GM12801 (cell line): Measurements from ENCODE around the gene SLC25A47.

Experiments used
- TF ChIP-seq, protein P1 (sequence below): IDR thresholded peaks from one replicate; pipeline ENCODE4 v1.5.1; 2011; ENCODE audit warnings: control low read depth; ENCODE audit not compliant: insufficient read length; ENCODE audit errors: extremely low read depth

The SLC25A47 gene

DNA sequence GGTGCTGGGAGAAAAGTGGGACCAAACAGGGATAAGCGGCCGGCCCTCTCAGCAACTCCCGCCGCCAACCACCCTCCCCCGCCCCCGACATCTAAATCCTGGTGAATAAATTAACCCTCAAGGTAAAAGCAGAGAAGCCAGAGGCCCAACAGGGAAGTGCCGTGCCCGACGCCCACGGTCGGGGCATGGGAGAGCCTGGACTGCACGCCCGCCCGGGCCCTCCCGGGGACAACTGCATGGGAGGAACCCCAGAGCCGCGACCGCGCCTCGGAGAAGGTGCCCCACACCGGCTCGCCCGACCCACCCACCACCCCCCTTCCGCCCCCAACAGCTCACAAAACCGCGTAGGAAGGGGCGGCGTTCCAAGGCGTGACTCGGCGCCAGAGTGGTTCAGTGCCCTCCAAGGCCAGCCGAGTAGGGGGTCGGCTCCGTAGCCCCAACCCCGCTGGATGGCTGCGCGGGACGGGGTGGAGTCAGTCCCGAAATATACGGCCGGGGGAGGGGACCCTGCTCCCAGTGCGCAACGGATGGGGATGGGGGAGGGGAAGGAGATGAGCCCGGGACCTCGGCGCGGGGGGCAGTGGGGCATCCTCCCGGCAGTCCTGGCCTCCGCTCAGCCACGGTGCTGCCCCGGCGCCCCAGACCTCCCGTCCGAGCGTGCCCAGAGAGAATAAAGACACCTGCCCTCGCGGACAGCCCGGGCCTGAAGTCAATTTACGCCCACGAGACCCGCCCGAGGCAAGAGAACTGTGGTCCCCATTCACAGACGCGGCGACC is 17.6 kb upstream of the SLC25A47 start:
- TF ChIP-seq, protein P1, sequence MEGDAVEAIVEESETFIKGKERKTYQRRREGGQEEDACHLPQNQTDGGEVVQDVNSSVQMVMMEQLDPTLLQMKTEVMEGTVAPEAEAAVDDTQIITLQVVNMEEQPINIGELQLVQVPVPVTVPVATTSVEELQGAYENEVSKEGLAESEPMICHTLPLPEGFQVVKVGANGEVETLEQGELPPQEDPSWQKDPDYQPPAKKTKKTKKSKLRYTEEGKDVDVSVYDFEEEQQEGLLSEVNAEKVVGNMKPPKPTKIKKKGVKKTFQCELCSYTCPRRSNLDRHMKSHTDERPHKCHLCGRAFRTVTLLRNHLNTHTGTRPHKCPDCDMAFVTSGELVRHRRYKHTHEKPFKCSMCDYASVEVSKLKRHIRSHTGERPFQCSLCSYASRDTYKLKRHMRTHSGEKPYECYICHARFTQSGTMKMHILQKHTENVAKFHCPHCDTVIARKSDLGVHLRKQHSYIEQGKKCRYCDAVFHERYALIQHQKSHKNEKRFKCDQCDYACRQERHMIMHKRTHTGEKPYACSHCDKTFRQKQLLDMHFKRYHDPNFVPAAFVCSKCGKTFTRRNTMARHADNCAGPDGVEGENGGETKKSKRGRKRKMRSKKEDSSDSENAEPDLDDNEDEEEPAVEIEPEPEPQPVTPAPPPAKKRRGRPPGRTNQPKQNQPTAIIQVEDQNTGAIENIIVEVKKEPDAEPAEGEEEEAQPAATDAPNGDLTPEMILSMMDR: no peak

DNA sequence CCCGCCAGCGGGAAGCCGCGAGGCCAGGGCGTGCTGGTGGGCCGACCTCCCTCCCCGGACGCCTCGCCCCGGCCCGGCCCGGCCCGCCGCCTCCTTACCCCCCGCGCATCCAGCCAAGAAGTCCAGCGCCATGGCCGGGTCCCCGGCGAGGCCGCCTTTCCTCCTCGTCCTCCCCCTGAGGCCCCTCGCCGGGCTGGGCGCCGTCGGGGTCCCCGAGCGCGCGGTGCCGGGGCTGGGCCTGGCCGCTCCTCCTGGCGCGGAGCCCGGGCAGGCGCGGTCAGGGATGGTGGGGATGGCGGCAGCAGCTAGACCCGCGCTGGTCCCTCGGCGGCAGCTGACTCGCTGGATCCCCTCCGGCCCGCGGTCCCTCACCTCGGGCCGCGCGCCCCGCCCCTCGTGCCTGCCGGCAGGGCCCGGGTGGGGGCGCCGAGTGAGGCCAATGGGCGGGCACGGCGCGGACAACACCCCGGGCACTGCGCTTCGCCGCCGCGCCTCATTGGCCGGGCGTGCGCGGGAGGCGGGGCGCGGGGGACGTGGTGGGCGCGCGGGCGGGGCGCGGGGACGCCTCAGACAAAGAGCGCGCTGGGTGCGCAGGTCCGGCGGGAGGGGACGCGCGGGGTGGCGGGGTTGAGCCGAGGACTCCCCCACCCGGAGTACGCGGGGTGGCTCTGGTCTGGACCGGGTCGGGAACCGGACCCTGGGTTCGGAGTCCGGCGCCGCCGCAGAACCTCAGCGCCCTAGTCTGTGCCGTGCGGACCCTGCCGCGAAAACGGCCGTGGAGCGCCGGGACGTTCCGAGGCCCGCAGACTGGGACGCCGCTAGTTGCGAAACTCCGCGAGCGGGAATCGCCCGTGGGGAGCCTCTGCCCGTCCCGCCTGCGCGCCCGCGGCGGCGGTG is 16.8 kb upstream of the SLC25A47 start, which contains the start of gene SLC25A29:
Gene SLC25A29, minus strand, starts transcription at position 344 of the 897 bp plus-strand sequence. Its CDS starts 212 bp downstream, at position 132.
- TF ChIP-seq, protein P1: no peak

DNA sequence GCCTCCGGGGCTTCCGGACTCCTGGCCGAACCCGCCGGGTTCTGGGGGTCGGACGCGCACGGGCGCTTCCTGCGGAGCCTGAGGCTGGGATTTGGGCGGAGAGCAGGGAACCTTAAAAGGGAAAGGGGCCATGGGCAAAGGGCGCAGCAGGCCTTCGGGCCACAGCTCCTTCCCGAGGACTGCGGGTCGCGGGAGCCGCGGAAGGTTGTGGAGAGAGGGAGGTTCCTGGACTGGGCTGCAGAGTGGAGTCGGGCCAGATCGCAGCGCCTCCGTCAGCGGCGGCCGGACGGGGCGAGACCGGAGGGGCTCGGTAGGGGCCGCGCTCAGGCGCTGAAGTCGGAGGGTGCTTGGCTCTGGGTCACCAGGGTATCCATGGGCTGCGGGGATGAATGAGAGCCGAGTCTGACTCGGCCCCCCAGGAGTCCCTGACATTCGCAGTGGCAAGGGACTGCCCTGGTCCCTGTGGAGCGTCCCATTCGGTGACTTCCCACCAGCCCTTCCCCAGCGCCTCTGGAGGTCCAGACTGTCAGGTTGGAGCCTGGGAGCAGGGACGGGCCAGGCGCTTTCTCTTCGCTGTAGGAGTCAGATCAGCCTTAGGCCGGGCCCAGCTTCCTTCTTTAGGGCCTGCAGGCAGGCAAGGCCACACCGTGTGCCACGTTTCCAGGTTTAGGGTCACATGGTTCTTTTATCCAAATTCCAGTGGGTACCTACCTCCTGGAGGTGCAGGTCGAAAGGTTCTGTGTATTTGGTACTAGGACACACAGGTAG is 16.0 kb upstream of the SLC25A47 start:
- TF ChIP-seq, protein P1: no peak

DNA sequence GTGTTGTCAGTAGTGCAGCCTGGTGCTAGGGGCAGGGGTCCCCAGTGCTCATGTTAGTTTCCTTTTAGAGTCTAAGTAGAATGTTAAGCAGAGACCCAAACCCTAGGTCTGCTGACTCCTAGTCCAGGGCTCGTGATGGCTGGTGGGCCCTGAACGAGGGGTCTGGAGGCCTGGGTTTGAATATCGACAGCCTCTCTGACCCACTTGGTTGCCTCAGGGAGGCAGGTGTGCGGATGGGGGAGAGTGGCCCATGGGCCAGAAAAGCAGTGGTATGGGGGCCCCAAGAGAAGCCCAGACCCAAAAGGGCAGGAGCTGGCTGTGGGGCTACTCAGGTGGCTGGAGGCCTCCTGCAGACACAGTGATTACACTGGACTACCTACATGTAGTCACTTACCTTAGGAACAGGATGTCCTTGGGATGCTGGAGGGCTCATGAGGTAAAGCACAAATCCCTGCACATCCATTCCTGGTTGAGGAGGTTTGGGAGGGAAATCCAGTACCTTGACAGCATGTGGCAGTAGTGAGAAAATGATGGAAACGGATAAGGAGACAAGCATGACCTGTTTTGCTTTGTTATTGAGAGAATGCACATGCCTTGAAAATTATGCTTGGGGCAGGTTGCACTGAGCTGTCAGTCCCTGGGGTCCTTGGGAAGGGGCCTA is 15.2 kb upstream of the SLC25A47 start:
- TF ChIP-seq, protein P1: no peak

DNA sequence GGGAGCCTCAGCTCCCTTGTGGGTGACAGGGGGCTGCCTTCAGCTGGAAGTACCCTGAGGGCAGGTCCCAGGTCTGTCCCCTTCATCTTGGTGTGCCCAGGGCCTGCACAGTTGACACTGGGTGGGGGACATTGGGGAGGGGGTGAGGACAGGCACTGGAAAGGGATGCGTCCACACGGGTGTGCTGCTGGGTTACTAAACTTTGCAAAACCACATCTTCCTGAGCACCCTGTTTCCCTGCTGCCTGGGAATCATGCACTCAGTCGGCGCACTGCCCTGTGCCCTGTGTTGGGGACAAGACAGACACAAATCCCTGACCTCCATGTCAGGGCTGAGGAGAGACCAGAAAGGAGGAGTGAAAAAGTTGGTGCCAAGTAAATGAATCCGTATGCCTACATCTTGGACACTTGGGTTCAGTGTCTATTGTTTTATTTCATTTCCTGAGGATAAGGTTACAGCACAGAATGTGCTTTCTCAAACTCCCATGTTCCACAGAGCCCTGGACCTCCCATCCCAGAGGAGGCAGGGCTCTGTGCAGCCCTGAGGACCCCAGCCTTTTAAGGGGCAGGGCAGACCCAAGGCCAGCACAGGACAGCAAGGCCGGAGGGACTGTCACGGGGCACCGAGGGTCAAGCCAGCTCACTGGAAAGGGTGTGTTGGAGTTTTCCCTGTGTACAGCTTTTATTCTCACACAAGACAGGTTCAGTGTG is 14.0 kb upstream of the SLC25A47 start:
- TF ChIP-seq, protein P1: no peak

DNA sequence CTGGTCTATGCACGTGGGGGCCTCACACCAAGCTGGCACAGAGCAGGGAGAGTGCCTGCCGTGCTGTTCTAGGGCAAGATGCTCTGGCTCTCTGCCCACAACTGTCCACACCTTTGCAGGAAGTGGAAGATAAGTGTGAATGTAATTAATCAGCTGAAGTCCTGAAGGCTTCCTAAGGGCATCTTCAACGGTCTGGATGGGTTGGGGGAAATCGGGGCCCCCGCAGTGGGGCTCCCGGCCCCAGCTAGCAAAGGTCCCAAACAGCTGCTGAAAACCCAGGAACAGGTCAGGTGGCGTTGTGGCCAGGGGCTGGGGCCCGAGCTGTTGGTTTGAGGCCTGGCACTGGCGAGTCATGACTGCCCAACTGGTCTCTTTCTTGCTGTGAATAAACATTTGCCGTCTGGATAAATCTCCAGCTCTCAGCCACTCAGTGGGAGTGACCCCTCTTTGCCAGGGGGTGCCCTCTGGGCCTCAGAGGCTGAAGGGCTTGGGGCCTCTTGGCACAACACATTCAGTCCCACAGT is 10.2 kb upstream of the SLC25A47 start:
- TF ChIP-seq, protein P1: no peak
